ENCODE measurements around the gene EHBP1.
"Not testable (repeated sequence)": the region's sequence is repeated elsewhere in the genome, so short reads cannot be mapped to it uniquely, and the experiment has no call there.

EHBP1 gene

DNA sequence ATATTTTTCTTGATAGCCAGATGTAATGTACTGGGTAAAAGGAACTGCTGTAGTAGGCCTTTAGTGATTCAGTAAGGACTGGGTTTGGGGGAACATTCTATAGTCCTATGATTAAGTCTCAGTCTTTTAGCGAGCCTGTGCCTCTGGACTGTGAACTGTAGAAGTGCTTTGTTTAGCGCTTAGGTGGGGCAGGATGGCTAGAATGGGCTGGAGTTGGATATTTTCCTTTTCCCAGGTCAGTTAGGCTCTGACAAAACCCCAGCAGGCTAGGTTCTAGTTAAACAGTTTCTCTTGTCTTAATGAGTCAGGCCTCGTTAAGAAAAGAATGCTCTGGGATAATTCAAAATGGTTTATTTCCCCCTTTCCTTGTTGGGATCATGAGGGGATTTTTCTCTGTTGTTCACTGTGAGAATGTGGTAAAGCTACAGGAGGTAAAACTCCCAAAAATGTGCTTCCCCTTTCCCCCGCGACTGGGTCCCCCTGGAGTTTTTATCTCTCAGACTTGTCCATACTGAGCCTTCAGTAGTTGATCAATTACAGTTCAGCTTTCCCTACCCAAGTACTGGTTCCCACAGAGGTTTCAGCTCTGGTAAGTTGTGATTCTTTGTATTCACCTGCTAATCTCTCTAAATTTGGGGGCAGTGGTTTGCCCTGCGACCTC is 31.5 kb downstream of the EHBP1 start:
- DNase-seq = no peak

DNA sequence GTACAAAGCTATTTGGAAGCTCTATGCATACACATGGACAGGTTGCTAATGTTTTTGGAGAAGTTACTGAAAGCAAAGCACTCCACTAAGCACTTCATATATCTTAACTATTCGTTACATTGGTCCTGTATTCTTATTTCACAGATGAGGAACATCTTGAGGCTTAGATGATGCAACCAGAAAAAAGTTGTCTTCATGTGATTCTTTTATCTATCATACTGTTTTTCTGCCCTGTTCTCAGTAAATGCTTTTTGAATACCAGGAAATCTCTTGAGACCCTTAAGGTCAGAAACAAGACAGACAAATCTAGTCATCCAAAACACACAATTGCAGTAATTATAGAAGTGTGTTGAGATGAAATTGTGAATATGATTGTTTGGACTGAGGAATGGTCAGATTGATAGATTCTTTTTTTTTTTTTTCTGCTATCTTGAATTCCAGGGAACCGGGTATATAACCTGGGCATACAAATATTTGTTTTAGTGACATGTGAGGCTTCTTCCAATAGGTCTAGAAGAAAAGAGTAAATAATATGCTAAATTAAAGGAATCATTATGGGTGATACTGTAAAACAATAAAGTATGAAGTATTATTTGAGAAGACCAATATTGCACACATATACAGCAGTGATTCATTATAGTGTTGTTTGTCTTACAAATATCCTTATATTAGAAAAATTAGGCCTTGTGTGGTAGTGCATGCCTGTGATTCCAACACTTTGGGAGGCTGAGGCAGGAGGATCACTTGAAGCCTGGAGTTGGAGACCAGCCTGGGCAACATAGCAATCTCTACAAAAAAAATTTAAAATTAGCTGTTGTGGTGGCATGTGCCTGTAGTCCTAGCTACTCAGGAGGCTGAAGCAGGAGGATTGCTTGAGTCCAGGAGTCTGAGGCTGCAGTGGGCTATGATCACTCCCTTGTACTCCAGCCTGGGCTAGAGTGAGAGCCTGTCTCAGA is 33.7 kb downstream of the EHBP1 start:
- no peak for DNase-seq

DNA sequence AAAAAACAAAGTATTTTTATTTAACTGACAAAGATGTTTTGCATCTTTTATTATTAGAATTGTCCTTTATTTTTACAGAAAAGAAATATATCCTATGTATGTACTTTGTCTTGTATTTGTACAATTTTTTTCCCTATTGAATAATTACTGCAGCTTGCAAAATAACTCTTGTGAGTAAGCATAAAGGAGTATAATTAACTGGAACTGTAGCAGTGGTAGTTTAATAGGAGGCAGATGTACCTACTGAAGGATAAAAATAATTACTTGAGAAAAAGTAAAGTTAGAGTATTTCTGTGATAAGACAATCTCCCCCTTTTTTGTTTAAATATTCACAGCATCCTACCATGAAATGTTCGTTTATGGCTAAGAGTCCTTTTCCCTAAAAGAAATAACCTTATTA is 34.7 kb downstream of the EHBP1 start:
- no peak for DNase-seq

DNA sequence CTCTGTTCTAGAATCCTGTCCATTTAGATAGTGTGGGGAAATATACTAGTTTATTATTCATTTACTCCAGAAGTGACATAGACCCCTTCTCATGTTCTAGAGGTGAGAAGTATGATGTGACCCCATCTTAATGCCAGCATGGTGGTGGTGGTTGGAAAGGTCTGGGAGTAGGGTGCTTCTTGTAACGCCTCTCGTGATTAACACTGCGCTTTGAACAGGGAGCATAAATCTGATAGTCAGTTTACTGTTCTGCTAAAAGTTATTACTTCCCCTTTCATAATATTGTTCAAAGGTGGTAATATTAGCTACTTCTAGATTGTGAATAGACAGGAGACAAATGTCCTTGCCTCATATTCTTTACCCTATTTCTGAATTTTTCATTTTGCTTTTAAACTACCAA is 35.6 kb downstream of the EHBP1 start:
- no peak for DNase-seq

DNA sequence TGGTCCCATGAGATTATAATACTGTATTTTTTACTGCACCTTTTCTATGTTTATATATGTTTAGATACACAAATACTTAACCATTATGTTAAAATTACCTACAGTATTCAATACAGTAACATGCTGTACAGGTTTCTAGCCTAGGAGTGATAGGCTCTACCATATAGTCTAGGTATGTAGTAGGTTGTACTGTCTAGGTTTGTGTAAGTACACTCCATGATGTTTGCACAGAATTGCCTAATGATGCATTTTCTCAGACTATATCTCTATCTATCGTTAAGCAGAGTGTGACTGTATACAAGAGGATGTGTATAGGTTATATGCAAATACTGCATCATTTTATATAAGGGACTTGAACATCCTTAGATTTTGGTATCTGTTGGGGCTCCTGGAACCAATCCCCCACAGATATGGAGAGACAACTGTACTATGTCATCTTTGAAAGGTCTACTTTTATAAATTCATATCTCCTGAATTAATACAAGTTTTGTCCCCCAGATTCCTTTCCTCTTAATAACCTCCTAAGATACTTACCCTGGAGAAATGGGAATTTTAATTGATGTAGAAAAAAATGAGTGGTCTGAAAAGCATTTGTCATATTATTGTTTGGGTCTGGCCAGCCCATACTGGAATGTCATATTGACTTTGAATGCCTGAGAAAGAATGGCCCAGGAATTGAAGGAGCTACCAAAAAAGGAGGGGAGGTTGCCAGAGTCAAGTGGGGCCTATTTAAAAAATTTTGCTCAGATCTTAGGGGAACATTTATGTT is 36.6 kb downstream of the EHBP1 start:
- no peak for DNase-seq

DNA sequence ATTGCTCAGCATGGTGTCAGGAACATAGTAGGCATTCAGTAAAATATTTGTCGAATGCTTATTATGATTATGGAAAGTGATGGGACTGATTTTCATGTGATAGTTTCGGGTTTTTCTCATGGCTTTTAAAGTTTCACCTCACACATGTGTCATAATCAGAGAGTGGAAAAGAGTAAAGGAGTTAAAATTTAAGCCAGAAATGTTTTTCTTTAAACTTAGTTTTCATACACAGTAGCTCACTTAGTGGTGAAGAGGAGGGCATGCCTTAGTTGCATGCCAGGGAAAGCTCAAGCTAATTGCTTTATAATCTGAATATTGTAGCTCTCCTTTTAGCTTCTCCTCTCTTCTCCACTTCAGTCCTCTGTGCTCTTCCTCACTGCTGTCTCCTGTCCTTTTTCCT is 38.0 kb downstream of the EHBP1 start:
- no peak for DNase-seq

DNA sequence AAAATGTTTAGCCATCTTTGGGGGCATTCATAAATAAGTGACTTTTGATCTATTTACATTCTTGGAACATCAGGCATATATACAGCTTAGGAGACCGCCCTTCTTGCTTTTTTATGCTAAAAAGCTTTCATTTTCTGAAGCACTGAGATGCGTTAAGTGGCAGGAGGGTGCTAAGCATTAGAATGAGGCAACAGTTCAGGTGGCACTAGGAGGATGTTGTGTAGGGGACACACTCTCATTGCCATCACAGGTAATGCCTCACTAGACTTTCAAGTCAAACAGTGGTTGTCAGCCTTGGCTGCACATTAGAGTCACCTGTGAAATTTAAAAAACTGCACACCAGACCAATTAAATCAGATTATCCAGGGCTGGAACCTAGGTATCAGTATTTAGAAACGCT is 39.1 kb downstream of the EHBP1 start:
- no peak for DNase-seq

DNA sequence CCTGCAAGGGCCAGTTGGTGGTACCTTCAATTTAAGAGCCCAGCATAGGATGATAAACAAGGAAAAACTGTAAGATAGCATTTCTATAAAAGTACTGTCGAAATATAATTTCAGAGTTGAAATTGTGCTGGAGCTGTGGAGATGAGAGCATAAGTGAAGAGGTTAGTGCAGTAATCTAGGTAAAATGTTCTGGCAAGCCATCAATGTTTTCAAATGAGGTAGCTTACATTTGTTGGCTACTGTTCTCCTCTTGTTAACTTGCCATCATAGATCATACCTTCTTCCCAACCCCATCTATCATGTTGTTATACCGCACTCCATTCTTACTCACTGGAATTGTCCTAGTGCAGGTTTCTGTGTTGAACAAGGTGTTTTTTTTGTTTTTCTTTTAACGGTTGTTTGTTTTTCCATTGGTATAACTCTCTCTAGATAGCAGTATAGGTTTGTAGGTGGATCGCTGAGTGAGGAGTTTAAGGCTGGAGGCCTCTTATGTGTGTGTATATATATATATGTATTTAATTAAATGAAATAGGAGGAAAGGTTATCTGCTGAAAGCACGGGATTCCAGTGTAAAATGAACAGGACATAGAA is 40.5 kb downstream of the EHBP1 start:
- DNase-seq = no peak

DNA sequence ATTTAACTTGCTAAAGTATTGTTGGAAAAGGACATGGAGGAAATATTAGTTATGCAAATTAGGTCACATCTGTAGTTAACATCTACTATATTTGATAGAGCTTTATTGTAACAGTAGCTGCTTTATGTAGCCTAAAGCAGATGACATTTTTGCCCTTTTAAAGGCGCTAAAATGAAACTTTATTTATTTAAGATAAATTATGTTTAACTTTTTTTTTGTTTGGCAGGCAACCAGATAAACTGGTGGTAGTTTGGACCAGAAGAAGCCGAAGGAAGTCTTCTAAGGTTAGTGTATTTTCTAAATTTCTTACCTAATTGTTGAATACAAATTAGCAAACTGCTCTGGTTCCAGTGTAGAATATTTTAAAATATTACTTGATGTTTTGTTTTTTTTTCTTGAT is 41.7 kb downstream of the EHBP1 start:
- no peak for DNase-seq

DNA sequence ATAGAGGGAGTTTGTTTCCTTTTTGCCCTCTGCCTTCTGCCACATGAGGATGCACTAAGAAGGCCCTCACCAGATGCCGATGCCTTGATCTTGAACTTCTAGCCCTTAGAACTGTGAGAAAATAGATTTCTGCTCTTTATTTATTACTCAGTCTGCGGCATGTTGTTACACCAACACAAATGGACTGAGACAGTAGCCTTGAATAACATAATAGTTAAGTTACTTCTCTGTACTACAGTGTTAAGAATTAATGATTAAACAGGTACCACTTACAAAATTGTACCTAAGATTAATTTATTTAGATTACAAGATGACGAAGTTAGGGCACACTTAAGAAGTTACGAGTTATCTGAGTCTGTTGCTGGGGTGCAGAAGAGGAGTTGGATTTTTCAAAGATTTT is 42.4 kb downstream of the EHBP1 start:
- no peak for DNase-seq

DNA sequence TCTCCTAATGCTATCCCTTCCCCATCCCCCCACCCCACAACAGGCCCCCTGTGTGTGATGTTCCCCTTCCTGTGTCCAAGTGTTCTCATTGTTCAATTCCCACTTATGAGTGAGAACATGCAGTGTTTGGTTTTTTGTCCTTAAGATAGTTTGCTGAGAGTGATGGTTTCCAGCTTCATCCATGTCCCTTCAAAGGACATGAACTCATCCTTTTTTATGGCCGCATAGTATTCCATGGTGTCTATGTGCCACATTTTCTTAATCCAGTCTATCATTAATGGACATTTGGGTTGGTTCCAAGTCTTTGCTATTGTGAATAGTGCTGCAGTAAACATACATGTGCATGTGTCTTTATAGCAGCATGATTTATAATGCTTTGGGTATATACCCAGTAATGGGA is 43.6 kb downstream of the EHBP1 start:
- not testable (repeated sequence) for DNase-seq

DNA sequence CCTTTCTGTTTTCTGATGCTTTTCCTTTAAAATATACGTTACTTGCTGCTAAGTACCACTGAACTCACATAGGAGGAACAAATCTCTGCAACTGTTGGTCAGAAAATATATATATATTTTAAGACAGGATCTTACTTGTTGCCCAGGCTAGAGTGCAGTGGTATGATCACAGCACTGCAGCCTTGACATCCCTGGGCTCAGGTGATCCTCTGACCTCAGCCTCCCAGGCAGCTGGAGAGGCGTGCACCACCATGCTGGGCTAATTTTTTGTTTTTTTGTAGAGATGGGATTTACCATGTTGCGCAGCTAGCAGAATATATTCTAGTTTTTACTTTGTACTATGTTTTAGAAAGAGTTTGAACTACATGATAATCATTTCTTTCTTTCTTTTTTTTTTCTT is 51.5 kb downstream of the EHBP1 start:
- DNase-seq = no peak

DNA sequence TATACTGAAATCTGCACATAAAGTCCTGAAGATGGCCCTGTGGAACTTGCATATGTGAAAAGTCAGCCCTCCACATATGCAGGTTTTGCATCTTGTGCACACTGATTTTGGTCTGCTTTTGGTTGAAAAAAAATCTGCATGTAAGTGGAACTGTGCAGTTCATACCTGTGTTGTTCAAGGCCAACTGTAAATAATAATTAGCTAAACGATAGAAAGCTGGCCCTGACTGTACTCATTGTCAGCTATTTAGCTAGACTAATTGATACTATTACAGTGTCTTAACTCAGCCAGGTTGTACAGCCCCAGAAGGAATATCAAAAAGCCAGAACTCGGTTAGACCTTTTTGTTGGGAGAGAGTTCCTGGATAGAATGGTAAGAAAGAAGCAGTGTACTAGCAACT is 54.5 kb downstream of the EHBP1 start:
- no peak for DNase-seq

DNA sequence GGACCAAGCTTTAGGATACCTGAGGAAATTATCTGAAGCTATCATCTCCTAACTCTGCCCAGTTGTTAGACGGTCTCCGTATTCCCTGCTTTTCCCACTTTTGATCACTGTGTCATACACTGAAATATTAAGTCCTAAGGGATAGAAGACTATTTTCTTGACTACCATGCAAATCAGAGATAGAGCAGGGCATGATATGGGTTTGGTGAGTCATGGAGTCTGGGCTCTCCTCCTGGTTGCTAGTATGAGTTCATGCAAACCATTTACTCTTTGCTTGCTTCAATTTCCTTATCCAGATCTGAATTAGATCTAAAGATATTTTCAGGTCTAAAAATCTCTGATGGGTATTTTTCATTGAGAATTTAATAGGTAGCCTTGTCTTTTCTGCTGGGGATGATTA is 55.0 kb downstream of the EHBP1 start:
- no peak for DNase-seq

DNA sequence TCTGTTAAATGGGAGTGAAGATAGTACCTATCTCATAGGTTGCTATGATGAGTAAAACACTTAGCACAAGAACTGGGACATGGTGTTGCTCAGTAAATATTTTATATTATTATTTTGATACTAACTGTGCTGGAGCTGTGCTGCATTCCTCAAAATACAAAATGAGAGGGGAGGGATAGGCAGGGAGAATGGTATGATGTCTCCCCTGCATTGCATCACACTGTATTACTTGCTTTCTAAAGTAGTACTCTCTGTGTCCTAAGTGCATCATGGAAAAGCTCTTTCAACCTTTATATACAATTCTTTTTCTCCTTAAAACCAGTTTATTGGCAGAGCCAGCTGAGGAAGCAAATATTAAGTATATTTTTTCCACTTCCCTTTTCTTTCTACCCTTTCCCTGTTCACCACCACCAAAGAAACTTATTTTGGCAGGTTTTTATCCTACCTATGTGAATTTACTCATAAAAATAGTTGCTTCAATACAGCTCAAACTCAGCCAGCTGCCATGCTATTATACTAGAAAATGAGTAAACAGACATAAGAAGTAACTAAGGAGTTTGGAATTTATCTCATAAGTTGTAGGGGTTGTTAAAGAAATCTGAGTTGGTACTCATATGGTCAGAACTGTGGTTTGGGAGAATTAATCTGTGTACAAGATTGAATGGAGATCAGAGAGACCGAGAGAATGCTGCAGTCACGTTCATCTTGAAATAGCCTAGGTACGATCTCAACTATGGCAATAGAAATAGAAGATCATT is 60.3 kb downstream of the EHBP1 start:
- no peak for DNase-seq

DNA sequence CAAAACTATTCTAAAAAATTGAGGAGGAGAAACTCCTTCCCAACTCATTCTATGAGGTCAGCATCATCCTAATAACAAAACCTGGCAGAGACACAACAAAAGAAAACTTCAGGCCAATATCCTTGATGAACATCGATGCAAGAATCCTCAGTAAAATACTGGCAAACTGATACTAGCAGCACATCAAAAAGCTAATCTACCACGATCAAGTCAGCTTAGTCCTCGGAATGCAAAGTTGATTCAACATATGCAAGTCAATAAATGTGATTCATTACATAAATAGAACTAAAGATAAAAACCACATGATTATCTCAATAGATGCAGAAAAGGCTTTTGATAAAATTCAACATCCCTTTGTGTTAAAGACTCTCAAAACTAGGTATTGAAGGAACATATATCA is 63.1 kb downstream of the EHBP1 start:
- DNase-seq = no peak

DNA sequence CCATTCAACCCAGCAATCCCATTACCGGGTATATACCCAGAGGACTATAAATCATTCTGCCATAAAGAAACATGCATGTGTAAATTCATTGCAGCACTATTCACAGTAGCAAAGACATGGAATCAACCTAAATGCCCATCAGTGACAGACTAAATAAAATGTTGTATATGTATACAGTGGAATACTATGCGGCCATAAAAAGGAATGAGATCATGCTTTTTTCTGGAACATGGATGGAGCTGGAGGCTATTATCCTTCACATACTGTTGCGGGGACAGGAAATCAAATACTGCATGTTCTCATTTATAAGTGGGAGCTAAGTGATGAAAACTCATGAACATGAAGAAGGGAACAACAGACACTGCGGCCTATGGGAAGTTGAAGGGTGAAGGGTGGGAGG is 65.1 kb downstream of the EHBP1 start:
- DNase-seq = no peak

DNA sequence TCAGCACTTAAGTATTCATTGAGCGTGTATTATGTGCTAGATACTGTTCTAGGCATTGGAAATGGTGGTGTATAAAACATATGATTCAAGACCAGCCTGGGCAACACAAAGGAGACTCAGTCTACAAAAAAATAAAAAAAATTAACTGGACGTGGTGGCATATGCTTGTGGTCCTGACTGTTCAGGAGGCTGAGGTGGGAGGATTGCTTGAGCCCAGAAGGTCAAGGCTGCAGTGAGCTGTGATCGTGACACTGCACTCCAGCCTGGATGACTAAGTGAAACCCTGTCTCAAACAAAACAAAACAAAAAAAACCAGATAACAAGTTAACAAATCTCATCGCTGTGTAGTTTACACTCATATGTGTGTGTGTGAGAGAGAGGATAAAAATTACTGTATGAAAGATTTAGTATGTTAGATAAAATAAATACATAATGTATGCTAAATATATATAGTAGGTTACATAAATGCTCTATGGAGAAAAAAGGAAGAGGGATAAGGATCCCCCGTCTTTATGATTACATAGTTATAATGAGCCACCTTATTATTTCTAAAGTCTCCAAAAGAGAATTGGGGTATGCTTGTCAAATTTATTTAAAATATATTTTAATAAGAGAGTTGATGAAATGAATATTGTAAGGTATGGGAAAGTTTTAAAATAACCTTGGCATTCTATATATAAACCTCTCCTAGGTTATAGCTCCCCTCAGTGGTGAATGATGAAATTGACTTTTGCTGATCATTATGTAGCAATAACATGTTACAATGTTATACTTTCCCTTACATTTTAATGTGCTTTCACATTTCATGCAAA is 69.2 kb downstream of the EHBP1 start:
- DNase-seq = no peak

DNA sequence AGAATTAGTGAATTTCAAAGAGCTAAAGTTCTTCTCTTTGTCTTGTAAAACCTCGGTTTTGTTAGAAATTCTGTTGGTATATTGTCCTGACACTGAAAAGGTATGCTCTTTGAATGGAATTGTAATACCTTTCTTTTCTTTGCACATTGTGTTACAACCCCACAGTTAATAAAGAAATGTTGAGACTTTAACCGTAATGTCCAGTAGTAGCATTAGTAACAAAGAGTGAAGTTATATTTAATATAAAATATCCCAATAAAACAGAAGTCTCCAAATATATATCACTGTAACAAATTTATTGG is 69.8 kb downstream of the EHBP1 start:
- no peak for DNase-seq

DNA sequence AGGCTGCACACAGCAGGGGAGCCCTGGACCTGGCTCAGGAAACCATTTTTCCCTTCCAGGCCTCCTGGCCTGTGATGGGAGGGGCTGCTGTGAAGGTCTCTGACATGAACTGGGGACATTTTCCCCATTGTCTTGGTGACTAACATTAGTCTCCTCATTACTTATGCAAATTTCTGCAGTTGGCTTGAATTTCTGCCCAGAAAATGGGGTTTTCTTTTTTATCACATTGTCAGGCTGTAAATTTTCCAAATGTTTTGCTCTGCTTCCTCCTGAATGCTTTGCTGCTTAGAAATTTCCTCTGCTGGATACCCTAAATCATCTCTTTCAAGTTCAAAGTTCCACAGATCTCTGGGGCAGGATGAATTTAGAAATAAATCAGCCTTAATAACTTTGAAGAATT is 78.2 kb downstream of the EHBP1 start:
- DNase-seq = no peak

DNA sequence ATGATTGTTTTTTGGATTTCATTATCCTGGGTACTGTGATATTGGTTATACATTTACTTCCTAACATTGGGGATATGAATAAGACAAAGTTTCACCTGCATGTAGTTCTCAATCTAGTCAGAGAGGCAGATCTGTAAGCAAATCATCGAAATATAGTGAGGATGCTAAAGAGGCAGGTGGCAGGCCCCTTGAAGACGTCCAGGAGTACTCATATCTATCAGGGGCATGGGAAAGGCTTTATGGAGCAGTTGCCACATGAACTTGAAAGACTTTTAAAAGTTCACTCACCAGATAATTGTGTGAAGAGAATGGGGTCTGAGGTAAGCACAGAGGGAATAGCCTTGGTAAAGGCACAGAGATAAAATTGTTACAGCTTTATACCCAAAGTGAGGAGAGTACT is 78.8 kb downstream of the EHBP1 start:
- no peak for DNase-seq

DNA sequence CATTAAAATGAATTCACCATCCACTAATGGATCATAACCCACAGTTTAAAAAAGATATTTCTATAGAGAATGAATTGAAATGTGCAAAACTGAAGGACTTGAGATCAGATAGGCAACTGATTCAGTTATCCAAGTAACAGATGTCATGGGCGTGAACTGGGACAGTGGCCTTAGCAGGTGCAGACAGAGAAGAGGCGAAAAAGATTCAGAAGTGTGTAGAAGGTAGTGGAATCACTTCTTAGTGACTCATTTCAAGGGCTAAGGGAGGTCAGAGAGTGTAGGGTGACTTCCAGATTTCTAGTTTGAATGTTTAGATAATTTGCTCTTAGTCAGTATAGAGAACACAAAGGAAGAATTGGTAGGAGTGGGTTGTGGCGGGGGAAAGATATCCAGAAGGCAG is 79.7 kb downstream of the EHBP1 start:
- no peak for DNase-seq

All from activated CD4-positive, alpha-beta T cell treated with anti-CD3 and anti-CD28 coated beads for 4 hours (primary cell).